Adrenal gland (tissue), 12 donors: ENCODE measurements around the gene LRP1B. TPM values are rescaled to one million over a fixed set of nuclear protein-coding genes. Genes with fewer than 3 reads are reported as not detected.

Source experiments
- DNase-seq, 7 donors: peaks; one replicate each; pipeline ENCODE4 v3.0.0-alpha.2; 2019 to 2020
- H3K27ac ChIP-seq, 5 donors: fragments of 200-600 bp; sonication (generic) in 4 of 5; 1 replicate in 3 of 5; 2 replicates in 2 of 5; pipeline versions ENCODE4 v1.5.1 to v1.8.0; 2016 to 2020; ENCODE audit warnings: mild to moderate bottlenecking in 1 of 5
- H3K27me3 ChIP-seq: fragments of 200-600 bp; 2 replicates; pipeline ENCODE4 v1.8.0; 2021
- H3K36me3 ChIP-seq, 2 donors: fragments of 200-600 bp; replicated peaks in 1 of 2; 1 replicate in 1 of 2; 2 replicates in 1 of 2; pipeline versions ENCODE4 v1.5.1 to v1.8.0; 2018 to 2022
- H3K4me1 ChIP-seq, 2 donors: fragments of 200-600 bp; replicated peaks in 1 of 2; 1 replicate in 1 of 2; 2 replicates in 1 of 2; pipeline versions ENCODE4 v1.5.1 to v1.8.0; 2018 to 2021
- H3K4me3 ChIP-seq, 4 donors: fragments of 200-600 bp; sonication (generic) in 3 of 4; one replicate each; pipeline ENCODE4 v1.5.1; 2016 to 2018
- H3K9me3 ChIP-seq, 3 donors: fragments of 200-600 bp; sonication (generic) in 1 of 3; replicated peaks in 1 of 3; 1 replicate in 2 of 3; 2 replicates in 1 of 3; pipeline versions ENCODE4 v1.5.1 to v1.8.0; 2016 to 2021
- POLR2A ChIP-seq, 2 donors: fragments of 450-650 bp; IDR thresholded peaks; one replicate each; pipeline ENCODE4 v1.6.1; 2017; ENCODE audit warnings: antibody characterized with exemption in 2 of 2, mild to moderate bottlenecking in 2 of 2, moderate library complexity in 1 of 2
- WGBS, 4 donors: extraction: QIAGEN DNeasy Blood & Tissue Kit in 2 of 4; methylation state at CpG; one replicate each; pipeline versions ENCODE4 v1.1.5 to v1.1.7; 2013 to 2017; 5-methylcytosine and 5-hydroxymethylcytosine counted together
- intact Hi-C, 2 donors: fragments of 100-400 bp; cut with DNase I; formaldehyde crosslinking; loops; one replicate each; pipeline versions ENCODE4 v1.14.1 to v1.15.0; 2022 to 2023
- polyA plus RNA-seq, 3 donors: library from polyadenylated mRNA; stranded (reverse); fragments of 200-250 nt in 2 of 3; fragments of 350-450 nt in 1 of 3; fragmentation: Illumina TruSeq in 1 of 3; extraction: RNeasy Lipid Tissue Mini Kit (QIAGEN cat#74804) in 1 of 3; gene quantifications; one replicate each; pipeline ENCODE4 v1.2.3, GENCODE V29; 2013 to 2014
- total RNA-seq, 9 donors: library from RNA; depleted of rRNA in 4 of 9; stranded (reverse); fragments of >200 nt in 4 of 9; fragments of 120-200 nt in 1 of 9; fragmentation: NEBNext Ultra II Directional in 1 of 9; extraction: Animal tissue kit (Norgen Biotek cat#: 25700) in 1 of 9; gene quantifications; one replicate each; pipeline versions ENCODE4 v1.1.0 to v1.2.4, GENCODE V29; 2013 to 2023
- TF ChIP-seq, protein P1 (sequence below), 6 experiments: fragments of 450-650 bp in 4 of 6; fragments of 200-600 bp in 2 of 6; sonication (generic) in 1 of 6; IDR thresholded peaks; 1 replicate in 5 of 6; 2 replicates in 1 of 6; pipeline versions ENCODE4 v1.5.1 to v1.8.0; 2016 to 2021; ENCODE audit warnings: antibody characterized with exemption in 6 of 6, mild to moderate bottlenecking in 2 of 6, moderate library complexity in 1 of 6
- donor health status: healthy with polysubstance abuse.
- donor health status: Bipolar disorder and iron deficiency.
- donor health status: DM: yes; HTN: yes; CAD: no.
- donor health status: DM: no; HTN: no; CAD: no.
- donor health status: DM: no; HTN: no; CAD: no.
- donor health status: DM: yes; HTN: yes; CAD: no.

LRP1B gene
- total and polyA plus RNA-seq, 12 donors: 0.84 to 5.4 (median 2.1) TPM

DNA sequence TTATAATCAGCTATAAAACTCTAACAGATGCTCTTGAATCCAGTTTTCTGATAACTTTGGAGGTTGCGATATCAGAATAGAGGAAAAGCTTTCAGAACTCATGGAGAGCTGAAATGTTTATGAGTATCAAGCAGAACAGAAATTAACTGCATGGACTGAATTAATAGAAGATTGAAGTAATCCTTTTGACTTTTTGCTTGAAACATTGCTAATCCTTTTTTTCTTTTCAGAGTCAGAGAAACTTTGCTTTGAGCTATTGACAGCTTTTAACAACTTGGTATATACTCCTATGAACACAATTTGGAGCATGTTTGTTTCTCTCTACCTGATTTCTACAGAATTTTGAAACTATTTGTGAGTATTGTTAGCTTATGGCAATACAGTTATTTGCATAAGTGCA, 1254.8 kb downstream of the LRP1B start:
- Histone ChIP-seq H3K27me3 (no peaks in the 10 kb centered on the region), H3K4me1 (no peaks in the 10 kb centered on the region), H3K4me3 (no peak overlapping the region), H3K36me3 (no peaks in the 10 kb centered on the region), H3K9me3 (no peaks in the 10 kb centered on the region), H3K27ac (no peak overlapping the region)
- intact Hi-C loops: no loop called here
- WGBS, 4 donors: 92 to 96% (median 93%) methylated on average over 1 of the region's 1 CpG
- no peak for DNase-seq
- TF ChIP-seq, protein P1, sequence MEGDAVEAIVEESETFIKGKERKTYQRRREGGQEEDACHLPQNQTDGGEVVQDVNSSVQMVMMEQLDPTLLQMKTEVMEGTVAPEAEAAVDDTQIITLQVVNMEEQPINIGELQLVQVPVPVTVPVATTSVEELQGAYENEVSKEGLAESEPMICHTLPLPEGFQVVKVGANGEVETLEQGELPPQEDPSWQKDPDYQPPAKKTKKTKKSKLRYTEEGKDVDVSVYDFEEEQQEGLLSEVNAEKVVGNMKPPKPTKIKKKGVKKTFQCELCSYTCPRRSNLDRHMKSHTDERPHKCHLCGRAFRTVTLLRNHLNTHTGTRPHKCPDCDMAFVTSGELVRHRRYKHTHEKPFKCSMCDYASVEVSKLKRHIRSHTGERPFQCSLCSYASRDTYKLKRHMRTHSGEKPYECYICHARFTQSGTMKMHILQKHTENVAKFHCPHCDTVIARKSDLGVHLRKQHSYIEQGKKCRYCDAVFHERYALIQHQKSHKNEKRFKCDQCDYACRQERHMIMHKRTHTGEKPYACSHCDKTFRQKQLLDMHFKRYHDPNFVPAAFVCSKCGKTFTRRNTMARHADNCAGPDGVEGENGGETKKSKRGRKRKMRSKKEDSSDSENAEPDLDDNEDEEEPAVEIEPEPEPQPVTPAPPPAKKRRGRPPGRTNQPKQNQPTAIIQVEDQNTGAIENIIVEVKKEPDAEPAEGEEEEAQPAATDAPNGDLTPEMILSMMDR (IDR thresholded peaks at IDR 0.05): no peak
- TF ChIP-seq POLR2A (IDR thresholded peaks at IDR 0.05): no peak

DNA sequence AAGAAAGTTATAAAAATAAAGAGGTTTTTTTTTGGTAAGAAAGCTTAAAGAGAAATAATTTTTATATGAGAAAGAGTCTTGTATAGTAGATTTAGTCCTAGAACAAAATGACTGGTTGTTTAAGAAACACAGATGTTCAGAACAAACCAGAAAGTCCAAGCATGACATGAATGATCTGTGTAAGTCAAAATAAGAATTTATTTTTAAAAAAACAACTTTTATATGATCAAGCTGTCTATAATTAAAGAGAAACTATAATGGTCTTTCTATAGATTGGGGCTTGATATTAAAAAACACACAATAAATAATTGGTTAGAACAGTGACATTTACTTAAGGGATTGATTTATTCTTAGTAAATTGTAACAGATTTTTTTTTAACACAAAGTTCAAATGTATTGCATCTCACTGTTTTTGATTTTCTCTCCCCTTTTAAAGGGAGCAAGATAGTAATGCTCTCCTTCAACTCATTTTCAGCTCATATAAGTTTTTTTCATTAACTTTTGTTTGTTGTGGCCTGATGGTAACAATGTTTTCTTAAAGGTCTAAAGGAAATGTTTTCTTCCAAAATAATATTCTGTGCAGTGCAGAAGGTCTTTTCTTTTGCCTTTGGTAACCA, 1256.8 kb downstream of the LRP1B start:
- no peaks in the 10 kb centered on the region for H3K36me3 ChIP-seq

DNA sequence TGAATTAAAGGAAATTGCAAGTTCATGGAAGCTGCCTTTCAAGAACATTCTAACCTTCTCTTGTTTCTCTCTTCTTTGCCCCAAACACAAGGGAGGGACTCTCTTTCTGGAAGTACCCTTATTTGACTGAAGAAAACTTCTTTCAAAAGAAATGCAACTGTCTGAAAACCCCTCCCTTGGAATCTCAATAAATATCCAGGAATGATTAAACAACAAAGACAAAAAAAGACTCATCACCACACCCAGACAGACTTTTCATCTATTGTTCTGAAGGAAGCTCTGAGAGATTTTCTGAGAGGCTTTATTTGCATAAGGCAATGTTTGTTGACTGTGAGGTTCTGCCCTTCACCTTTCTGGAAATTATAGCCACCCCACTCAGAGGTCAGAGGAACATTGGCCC, 1260.9 kb downstream of the LRP1B start:
- no peaks in the 10 kb centered on the region for H3K27me3 ChIP-seq
- no peaks in the 10 kb centered on the region for H3K9me3 ChIP-seq

More for the DNA sequence above, 1256.8 kb downstream of the LRP1B start:
- TF ChIP-seq POLR2A (IDR thresholded peaks at IDR 0.05): no peak
- TF ChIP-seq, protein P1 (IDR thresholded peaks at IDR 0.05): no peak
- intact Hi-C loops: no loop called here
- H3K9me3 ChIP-seq: no peaks in the 10 kb centered on the region
- H3K4me1 ChIP-seq: no peaks in the 10 kb centered on the region
- H3K27ac ChIP-seq: no peak overlapping the region
- DNase-seq: no peak
- no peaks in the 10 kb centered on the region for H3K27me3 ChIP-seq
- no peak overlapping the region for H3K4me3 ChIP-seq

DNA sequence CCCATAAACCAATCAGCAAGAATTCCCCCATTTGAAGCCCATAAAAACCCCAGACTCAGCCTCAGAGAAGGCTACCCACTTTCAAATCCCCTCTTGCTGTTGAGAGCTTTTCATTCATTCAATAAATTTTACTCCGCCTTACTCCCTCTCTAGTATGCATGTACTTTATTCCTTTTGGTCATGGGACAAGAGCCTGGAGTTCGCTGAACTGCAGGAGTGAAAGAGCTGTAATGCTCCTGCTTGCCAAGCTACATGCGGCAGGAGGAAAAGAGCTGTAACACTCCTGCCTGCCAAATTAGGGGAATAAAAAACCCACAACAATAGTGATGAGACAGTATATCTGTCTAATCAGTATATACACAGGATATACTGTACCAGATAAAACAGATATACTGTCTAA, 1261.7 kb downstream of the LRP1B start:
- no peak for TF ChIP-seq POLR2A (IDR thresholded peaks at IDR 0.05)
- TF ChIP-seq, protein P1 (IDR thresholded peaks at IDR 0.05): no peak
- Histone ChIP-seq H3K4me3 (no peak overlapping the region), H3K27me3 (no peaks in the 10 kb centered on the region), H3K4me1 (no peaks in the 10 kb centered on the region), H3K9me3 (no peaks in the 10 kb centered on the region), H3K27ac (no peak overlapping the region), H3K36me3 (no peaks in the 10 kb centered on the region)
- WGBS, 4 donors: 91 to 96% (median 94%) methylated on average over 3 of the region's 3 CpGs
- intact Hi-C loops: loop anchor here in 1 of 2 donors (10.0 kb wide), 1 partner anchor 1074 kb away; no protein-coding TSS in a partner anchor
- DNase-seq: no peak

More for the DNA sequence above, 1260.9 kb downstream of the LRP1B start:
- intact Hi-C loops: loop anchor here in 1 of 2 donors (10.0 kb wide), 1 partner anchor 1075 kb away; no protein-coding TSS in a partner anchor
- TF ChIP-seq, protein P1 (IDR thresholded peaks at IDR 0.05): no peak
- TF ChIP-seq POLR2A (IDR thresholded peaks at IDR 0.05): no peak
- no peak for DNase-seq
- no peaks in the 10 kb centered on the region for H3K36me3 ChIP-seq
- H3K4me1 ChIP-seq: no peaks in the 10 kb centered on the region
- H3K27ac ChIP-seq: no peak overlapping the region
- H3K4me3 ChIP-seq: no peak overlapping the region
